SK-N-SH treated with all-trans-retinoic acid at 6 μM for 48 hours (cell line): ENCODE results near the gene ZNF540.

ENCODE experiments used
- ATAC-seq: fragments of 200-7000 bp; cut with Tn5 transposase; 3 replicates; pipeline ENCODE4 v1.9.1; 2020; ENCODE audit warnings: mild to moderate bottlenecking, moderate library complexity
- ARNTL ChIP-seq: fragments of 450-650 bp; formaldehyde crosslinking; IDR thresholded peaks from 2 replicates; pipeline ENCODE4 v1.5.0; 2020; ENCODE audit warnings: low read depth, mild to moderate bottlenecking, moderate library complexity, borderline replicate concordance
- BACH2 ChIP-seq: fragments of 250-450 bp; sonication (Bioruptor Pico); IDR thresholded peaks from 2 replicates; pipeline ENCODE4 v1.9.0; 2021; ENCODE audit warnings: mild to moderate bottlenecking, borderline replicate concordance
- CREB5 ChIP-seq: fragments of 250-450 bp; sonication (Bioruptor Pico); IDR thresholded peaks from 2 replicates; pipeline ENCODE4 v1.5.1; 2020; ENCODE audit warnings: low read depth, mild to moderate bottlenecking, moderate library complexity
- CSRNP3 ChIP-seq: fragments of 250-450 bp; sonication (Bioruptor Pico); IDR thresholded peaks from 2 replicates; pipeline ENCODE4 v1.5.1; 2021; ENCODE audit warnings: mild to moderate bottlenecking, moderate library complexity
- ESRRG ChIP-seq: fragments of 250-450 bp; sonication (Bioruptor Pico); IDR thresholded peaks from 2 replicates; pipeline ENCODE4 v1.6.1; 2021; ENCODE audit warnings: mild to moderate bottlenecking
- GLIS3 ChIP-seq: fragments of 250-450 bp; sonication (Bioruptor Pico); IDR thresholded peaks from 2 replicates; pipeline ENCODE4 v1.5.0; 2020; ENCODE audit warnings: mild to moderate bottlenecking, moderate library complexity
- ISL1 ChIP-seq: fragments of 250-450 bp; sonication (Bioruptor Pico); IDR thresholded peaks from 2 replicates; pipeline ENCODE4 v2.1.2; 2022; ENCODE audit warnings: mild to moderate bottlenecking, moderate library complexity
- OSR1 ChIP-seq: fragments of 250-450 bp; sonication (Bioruptor Pico); IDR thresholded peaks from 2 replicates; pipeline ENCODE4 v1.8.0; 2022; ENCODE audit warnings: moderate library complexity, mild to moderate bottlenecking, inconsistent platforms
- PATZ1 ChIP-seq: fragments of 250-450 bp; sonication (Bioruptor Pico); IDR thresholded peaks from 2 replicates; pipeline ENCODE4 v1.8.0; 2020; ENCODE audit warnings: mild to moderate bottlenecking, moderate library complexity, borderline replicate concordance
- POU6F1 ChIP-seq: fragments of 250-450 bp; sonication (Bioruptor Pico); IDR thresholded peaks from 2 replicates; pipeline ENCODE4 v1.8.0; 2021; ENCODE audit warnings: low read depth, mild to moderate bottlenecking, moderate library complexity, borderline replicate concordance
- PPARA ChIP-seq: fragments of 250-450 bp; sonication (Bioruptor Pico); IDR thresholded peaks from 2 replicates; pipeline ENCODE4 v1.5.0; 2020; ENCODE audit warnings: mild to moderate bottlenecking, borderline replicate concordance
- RARB ChIP-seq: fragments of 250-450 bp; sonication (Bioruptor Pico); IDR thresholded peaks from 2 replicates; pipeline ENCODE4 v1.8.0; 2021; ENCODE audit warnings: mild to moderate bottlenecking, moderate library complexity
- SNAI2 ChIP-seq: fragments of 250-450 bp; sonication (Bioruptor Pico); IDR thresholded peaks from 2 replicates; pipeline ENCODE4 v1.5.0; 2020; ENCODE audit warnings: mild to moderate bottlenecking, moderate library complexity
- TCF4 ChIP-seq: fragments of 250-450 bp; sonication (Bioruptor Pico); IDR thresholded peaks from 2 replicates; pipeline ENCODE4 v1.8.0; 2021; ENCODE audit warnings: mild to moderate bottlenecking, moderate library complexity, borderline replicate concordance
- TOX ChIP-seq: fragments of 250-450 bp; sonication (Bioruptor Pico); IDR thresholded peaks from 2 replicates; pipeline ENCODE4 v1.8.0; 2021; ENCODE audit warnings: mild to moderate bottlenecking, moderate library complexity, borderline replicate concordance
- ZFP3 ChIP-seq: fragments of 250-450 bp; sonication (Bioruptor Pico); IDR thresholded peaks from 2 replicates; pipeline ENCODE4 v1.5.0; 2020; ENCODE audit warnings: mild to moderate bottlenecking, moderate library complexity
- ZFP30 ChIP-seq: fragments of 450-650 bp; formaldehyde crosslinking; IDR thresholded peaks from 2 replicates; pipeline ENCODE4 v1.5.0; 2022; ENCODE audit warnings: mild to moderate bottlenecking, moderate library complexity
- ZNF565 ChIP-seq: fragments of 450-650 bp; formaldehyde crosslinking; conservative IDR thresholded peaks from 2 replicates; pipeline ENCODE4 v1.5.0; 2020; ENCODE audit warnings: low read depth, mild to moderate bottlenecking, moderate library complexity
- ZNF70 ChIP-seq: fragments of 450-650 bp; formaldehyde crosslinking; IDR thresholded peaks from 2 replicates; pipeline ENCODE4 v1.5.0; 2020; ENCODE audit warnings: mild to moderate bottlenecking, moderate library complexity
- ZNF8 ChIP-seq: fragments of 450-650 bp; formaldehyde crosslinking; IDR thresholded peaks from 2 replicates; pipeline ENCODE4 v1.5.0; 2020; ENCODE audit warnings: mild to moderate bottlenecking, moderate library complexity

ZNF540 gene

GRCh38 chr19:37583340-37583739 lies 11.3 kb upstream of the ZNF540 start:
- ATAC-seq: no peak
- TF ChIP-seq ZFP30 (CRISPR knock-in tag) (no peak), SNAI2 (CRISPR knock-in tag) (no peak), RARB (no peak), GLIS3 (no peak), ARNTL (CRISPR knock-in tag) (no peak), ZNF565 (CRISPR knock-in tag) (no peak), PATZ1 (CRISPR knock-in tag) (no peak), ZNF8 (no peak), ESRRG (CRISPR knock-in tag) (no peak), BACH2 (no peak), ZNF70 (CRISPR knock-in tag) (no peak), CREB5 (CRISPR knock-in tag) (no peak), POU6F1 (CRISPR knock-in tag) (no peak)

GRCh38 chr19:37593996-37594303 lies 726 bp upstream of the ZNF540 start:
- ATAC-seq: no peak
- TF ChIP-seq ZFP3 (CRISPR knock-in tag) (no peak), ISL1 (CRISPR knock-in tag) (no peak), SNAI2 (CRISPR knock-in tag) (no peak), TCF4 (CRISPR knock-in tag) (no peak), ZNF565 (CRISPR knock-in tag) (no peak), ZNF70 (CRISPR knock-in tag) (no peak), TOX (no peak), CSRNP3 (CRISPR knock-in tag) (no peak), GLIS3 (no peak), CREB5 (CRISPR knock-in tag) (no peak), ARNTL (CRISPR knock-in tag) (no peak), OSR1 (no peak), BACH2 (no peak), PPARA (CRISPR knock-in tag) (no peak), POU6F1 (CRISPR knock-in tag) (no peak)
- TF ChIP-seq, all 23 proteins: peak for 0

- ATAC-seq: peak; percentile 71
- no peak for TF ChIP-seq BACH2
- no peak for TF ChIP-seq SNAI2 (CRISPR knock-in tag)
- no peak for TF ChIP-seq PPARA (CRISPR knock-in tag)
- no peak for TF ChIP-seq ISL1 (CRISPR knock-in tag)
- TF ChIP-seq ARNTL (CRISPR knock-in tag): no peak
- TF ChIP-seq GLIS3: no peak
- TF ChIP-seq TOX: no peak
- no peak for TF ChIP-seq ESRRG (CRISPR knock-in tag)
- TF ChIP-seq CREB5 (CRISPR knock-in tag): no peak
- TF ChIP-seq, all 23 proteins: peak for 0
These were observed 306 bp downstream of the ZNF540 start for GRCh38 chr19:37594982-37595382.
